ENCODE results near the gene TERT. TPM values are rescaled to one million over a fixed set of nuclear protein-coding genes. Genes with fewer than 3 reads are reported as not detected.

The TERT gene
- total and polyA plus RNA-seq, 4 donors, result 0.02 TPM; not detected in 3

DNA sequence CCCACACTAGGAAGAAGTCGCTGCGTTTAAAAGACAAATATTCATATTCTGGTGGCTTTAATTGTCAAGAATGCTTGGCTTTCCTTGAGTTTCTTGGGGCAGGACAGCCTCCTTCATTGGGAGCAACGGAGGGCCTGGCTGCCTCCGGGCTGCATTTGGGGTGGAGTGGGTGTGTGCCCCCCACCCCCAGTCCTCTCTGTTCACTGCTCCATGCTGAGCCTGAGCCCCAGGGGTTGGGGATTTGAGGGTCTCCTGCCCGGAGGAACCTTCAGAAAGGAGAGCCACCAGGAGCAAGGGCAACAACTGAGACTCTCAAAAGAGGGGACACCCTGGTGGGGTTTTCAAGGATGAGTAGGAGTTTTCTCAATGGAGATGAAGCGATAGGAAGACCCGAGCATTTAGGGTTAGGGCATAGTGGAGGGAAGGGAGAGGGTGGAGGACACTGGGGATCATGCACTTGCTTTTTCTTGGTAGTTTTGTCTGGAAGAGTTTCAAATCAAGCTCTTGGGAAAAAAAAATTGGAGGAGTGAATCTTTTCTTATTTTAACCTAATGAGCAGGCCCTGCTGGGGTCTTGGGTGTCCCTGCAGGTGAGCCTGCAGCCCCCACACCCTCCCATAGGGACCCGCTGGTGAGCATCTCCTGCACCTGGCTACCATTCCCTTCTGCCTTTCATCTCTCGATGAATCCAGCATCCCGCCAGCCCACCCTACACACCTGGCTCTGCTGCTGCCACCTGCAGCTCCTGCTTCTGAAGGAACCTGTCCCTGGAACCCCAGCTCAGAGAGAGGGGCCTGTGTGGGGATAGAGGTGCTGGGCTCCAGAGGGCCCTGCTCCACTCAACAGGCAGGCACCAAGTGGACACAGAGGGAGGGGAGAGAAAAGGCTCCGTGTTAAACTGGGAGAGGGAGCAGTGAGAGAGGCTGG, 89.3 kb downstream of the TERT start:
- Histone ChIP-seq H3K27ac (ENCODE audit: low read depth in 1 of 2, low read length in 1 of 2) (no peak overlapping the region), H3K4me3 (no peak overlapping the region), H3K9me3 (ENCODE audit: control insufficient read depth in 4 of 4, insufficient read depth in 3 of 4, low read length in 3 of 4) (no peaks in the 10 kb centered on the region), H3K4me1 (ENCODE audit: control insufficient read depth in 5 of 5, insufficient read depth in 5 of 5, low read length in 5 of 5) (peaks cover 0 to 16% (median 4%) of the 10 kb centered on the region in 5 donors), H3K9ac (ENCODE audit: insufficient read depth in 1 of 2, low read length in 2 of 2) (no peak overlapping the region), H3K27me3 (ENCODE audit: control insufficient read depth in 3 of 3, insufficient read depth in 3 of 3, low read length in 2 of 3) (peaks cover 3 to 8% (median 4%) of the 10 kb centered on the region in 3 donors), H3K36me3 (ENCODE audit: control insufficient read depth in 4 of 4, insufficient read depth in 4 of 4, low read length in 4 of 4) (no peaks in the 10 kb centered on the region)
- no peak for ATAC-seq (ENCODE audit: insufficient read depth, low FRiP score)
- TF ChIP-seq, protein P1, sequence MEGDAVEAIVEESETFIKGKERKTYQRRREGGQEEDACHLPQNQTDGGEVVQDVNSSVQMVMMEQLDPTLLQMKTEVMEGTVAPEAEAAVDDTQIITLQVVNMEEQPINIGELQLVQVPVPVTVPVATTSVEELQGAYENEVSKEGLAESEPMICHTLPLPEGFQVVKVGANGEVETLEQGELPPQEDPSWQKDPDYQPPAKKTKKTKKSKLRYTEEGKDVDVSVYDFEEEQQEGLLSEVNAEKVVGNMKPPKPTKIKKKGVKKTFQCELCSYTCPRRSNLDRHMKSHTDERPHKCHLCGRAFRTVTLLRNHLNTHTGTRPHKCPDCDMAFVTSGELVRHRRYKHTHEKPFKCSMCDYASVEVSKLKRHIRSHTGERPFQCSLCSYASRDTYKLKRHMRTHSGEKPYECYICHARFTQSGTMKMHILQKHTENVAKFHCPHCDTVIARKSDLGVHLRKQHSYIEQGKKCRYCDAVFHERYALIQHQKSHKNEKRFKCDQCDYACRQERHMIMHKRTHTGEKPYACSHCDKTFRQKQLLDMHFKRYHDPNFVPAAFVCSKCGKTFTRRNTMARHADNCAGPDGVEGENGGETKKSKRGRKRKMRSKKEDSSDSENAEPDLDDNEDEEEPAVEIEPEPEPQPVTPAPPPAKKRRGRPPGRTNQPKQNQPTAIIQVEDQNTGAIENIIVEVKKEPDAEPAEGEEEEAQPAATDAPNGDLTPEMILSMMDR (IDR thresholded peaks at IDR 0.05; ENCODE audit: control extremely low read depth, extremely low read depth), result no peak
- DNase-seq, result no peak
- 69 to 71% methylated on average over 11 of the region's 11 CpGs for WGBS, 2 donors

DNA sequence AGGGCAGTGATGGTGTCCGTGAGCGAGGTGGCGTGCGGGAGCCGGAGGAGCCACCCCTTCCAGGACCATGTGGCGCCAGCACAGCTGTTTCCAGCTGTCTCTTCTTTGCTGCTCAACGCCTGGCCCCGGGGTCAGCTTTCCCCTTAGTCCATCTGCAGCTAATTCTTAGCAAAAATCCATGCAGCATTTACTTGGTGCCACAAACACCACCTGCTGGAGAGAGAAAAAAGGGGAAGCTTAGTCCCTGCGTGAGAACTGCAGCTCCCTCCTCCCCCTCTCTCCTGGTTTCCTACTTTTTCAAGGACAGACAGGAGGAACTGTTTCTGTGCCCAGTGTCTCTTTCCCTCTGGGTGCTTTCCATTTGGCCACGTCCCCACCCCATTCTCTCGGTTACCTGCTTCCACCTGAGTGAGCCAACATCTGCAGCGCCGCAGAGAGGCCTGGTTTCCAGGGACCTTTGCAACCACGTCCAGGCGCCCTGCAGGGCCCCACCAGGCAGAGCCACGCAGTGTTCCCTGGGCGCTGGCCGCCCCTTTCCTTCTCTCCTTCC, 90.1 kb downstream of the TERT start:
- TF ChIP-seq, protein P1 (IDR thresholded peaks at IDR 0.05; ENCODE audit: control extremely low read depth, extremely low read depth), result no peak
- Histone ChIP-seq H3K4me3 (no peak overlapping the region), H3K27me3 (ENCODE audit: control insufficient read depth in 3 of 3, insufficient read depth in 3 of 3, low read length in 2 of 3) (peaks cover 3 to 8% (median 4%) of the 10 kb centered on the region in 3 donors), H3K27ac (ENCODE audit: low read depth in 1 of 2, low read length in 1 of 2) (no peak overlapping the region), H3K4me1 (ENCODE audit: control insufficient read depth in 5 of 5, insufficient read depth in 5 of 5, low read length in 5 of 5) (peaks cover 0 to 16% (median 4%) of the 10 kb centered on the region in 5 donors), H3K36me3 (ENCODE audit: control insufficient read depth in 4 of 4, insufficient read depth in 4 of 4, low read length in 4 of 4) (no peaks in the 10 kb centered on the region), H3K9me3 (ENCODE audit: control insufficient read depth in 4 of 4, insufficient read depth in 3 of 4, low read length in 3 of 4) (no peaks in the 10 kb centered on the region), H3K9ac (ENCODE audit: insufficient read depth in 1 of 2, low read length in 2 of 2) (no peak overlapping the region)
- DNase-seq, result peak; percentile 92 to 96 (median 94)
- ATAC-seq (ENCODE audit: insufficient read depth, low FRiP score), result no peak
- WGBS, 2 donors, result 33 to 37% methylated on average over 18 of the region's 18 CpGs

DNA sequence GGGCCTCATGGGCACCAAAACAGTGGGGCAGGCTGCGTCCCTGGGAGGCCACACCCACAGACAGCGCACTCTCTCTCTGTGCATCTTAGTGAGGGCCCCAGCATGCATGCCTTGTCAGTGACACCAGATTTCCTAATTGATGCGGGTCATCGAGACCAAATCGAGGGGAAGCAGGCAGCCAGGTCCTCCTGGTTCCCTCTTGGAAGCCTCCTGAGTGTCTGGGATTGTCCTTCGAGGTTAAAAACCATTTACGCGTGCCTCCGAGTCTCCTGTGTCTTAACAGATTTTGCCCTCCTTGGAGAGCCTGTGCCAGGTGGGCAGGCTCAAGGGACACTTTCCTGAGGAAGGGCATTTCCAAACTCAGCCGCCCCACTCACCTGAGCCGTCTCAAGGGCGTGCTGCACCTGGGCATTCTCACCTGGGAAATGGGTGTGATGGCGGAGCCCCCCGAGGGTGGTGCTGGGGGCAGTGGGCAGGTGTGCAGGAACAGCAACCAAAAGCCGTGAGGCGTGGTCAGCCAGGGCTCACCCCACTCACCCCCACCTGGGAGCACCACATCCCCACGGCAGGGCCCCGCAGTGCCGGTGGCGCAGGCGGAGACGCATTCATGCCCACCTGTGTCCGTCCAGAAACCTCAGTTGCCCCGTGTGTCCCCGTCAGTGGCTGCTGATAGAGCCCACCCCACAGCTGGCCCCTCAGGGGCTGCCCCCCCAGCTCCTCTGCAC, 90.7 kb downstream of the TERT start:
- peaks cover 5 to 8% (median 7%) of the 10 kb centered on the region in 3 donors for H3K27me3 ChIP-seq (ENCODE audit: control insufficient read depth in 3 of 3, insufficient read depth in 3 of 3, low read length in 2 of 3)

More for the DNA sequence above, 90.7 kb downstream of the TERT start:
- H3K9ac ChIP-seq (ENCODE audit: insufficient read depth in 1 of 2, low read length in 2 of 2), result no peak overlapping the region
- H3K36me3 ChIP-seq (ENCODE audit: control insufficient read depth in 4 of 4, insufficient read depth in 4 of 4, low read length in 4 of 4), result no peaks in the 10 kb centered on the region
- peaks cover 0 to 16% (median 4%) of the 10 kb centered on the region in 5 donors for H3K4me1 ChIP-seq (ENCODE audit: control insufficient read depth in 5 of 5, insufficient read depth in 5 of 5, low read length in 5 of 5)
- H3K9me3 ChIP-seq (ENCODE audit: control insufficient read depth in 4 of 4, insufficient read depth in 3 of 4, low read length in 3 of 4), result no peaks in the 10 kb centered on the region
- WGBS, 2 donors, result 74 to 85% methylated on average over 25 of the region's 25 CpGs
- no peak for ATAC-seq (ENCODE audit: insufficient read depth, low FRiP score)
- TF ChIP-seq, protein P1 (IDR thresholded peaks at IDR 0.05; ENCODE audit: control extremely low read depth, extremely low read depth), result no peak
- H3K4me3 ChIP-seq, result no peak overlapping the region
- DNase-seq, result no peak
- H3K27ac ChIP-seq (ENCODE audit: low read depth in 1 of 2, low read length in 1 of 2), result no peak overlapping the region
